Stimulated activated CD8-positive, alpha-beta memory T cell treated with anti-CD3 and anti-CD28 coated beads, Interleukin-15, amount 100 ng/mL, for 4 hours (primary cell): ENCODE data around the gene MICALL1.

Source experiments
- DNase-seq, 2 donors: peaks; one replicate each; pipeline ENCODE4 v3.0.0-alpha.2; 2020; ENCODE audit warnings: low read depth in 2 of 2

The MICALL1 gene

GRCh38 chr22:37905534-37906363 is at the start of gene MICALL1:
TSS of gene MICALL1 (plus strand) at chr22:37906297. CDS start at chr22:37906423, 126 bp downstream.
- DNase-seq, result peak in 1 of 2 donors; percentile 48

- DNase-seq, result no peak
Measured at GRCh38 chr22:37860796-37861421, 45.2 kb upstream of the MICALL1 start.

GRCh38 chr22:37862570-37863325 is 43.3 kb upstream of the MICALL1 start:
- DNase-seq, result no peak

GRCh38 chr22:37865510-37865909 is 40.6 kb upstream of the MICALL1 start:
- no peak for DNase-seq

GRCh38 chr22:37870273-37870672 is 35.8 kb upstream of the MICALL1 start:
- no peak for DNase-seq

- no peak for DNase-seq
Measured at GRCh38 chr22:37880668-37881440, 25.2 kb upstream of the MICALL1 start.

GRCh38 chr22:37884420-37884819 is 21.7 kb upstream of the MICALL1 start:
- no peak for DNase-seq

GRCh38 chr22:37887584-37888378 is 18.3 kb upstream of the MICALL1 start:
- DNase-seq, result no peak

GRCh38 chr22:37891926-37892325 is 14.2 kb upstream of the MICALL1 start:
- DNase-seq, result no peak

GRCh38 chr22:37892566-37893335 is 13.3 kb upstream of the MICALL1 start:
- no peak for DNase-seq

GRCh38 chr22:37893583-37893983 is 12.5 kb upstream of the MICALL1 start:
- DNase-seq, result no peak

- no peak for DNase-seq
Measured at GRCh38 chr22:37894939-37895670, 11.0 kb upstream of the MICALL1 start.

- DNase-seq, result no peak
Measured at GRCh38 chr22:37896181-37896592, 9.9 kb upstream of the MICALL1 start.

- no peak for DNase-seq
Measured at GRCh38 chr22:37896939-37897338, 9.2 kb upstream of the MICALL1 start.

GRCh38 chr22:37897807-37898206 is 8.3 kb upstream of the MICALL1 start:
- DNase-seq, result no peak

- DNase-seq, result no peak
Measured at GRCh38 chr22:37898441-37899181, 7.5 kb upstream of the MICALL1 start.

- no peak for DNase-seq
Measured at GRCh38 chr22:37904572-37905533, 1.2 kb upstream of the MICALL1 start.
